ENCODE results near the gene JUP. TPM values are rescaled to one million over a fixed set of nuclear protein-coding genes. Genes with fewer than 3 reads are reported as not detected.

JUP gene
- total RNA-seq, 3 donors from 2014 or later, result 165 to 383 (median 320) TPM

DNA sequence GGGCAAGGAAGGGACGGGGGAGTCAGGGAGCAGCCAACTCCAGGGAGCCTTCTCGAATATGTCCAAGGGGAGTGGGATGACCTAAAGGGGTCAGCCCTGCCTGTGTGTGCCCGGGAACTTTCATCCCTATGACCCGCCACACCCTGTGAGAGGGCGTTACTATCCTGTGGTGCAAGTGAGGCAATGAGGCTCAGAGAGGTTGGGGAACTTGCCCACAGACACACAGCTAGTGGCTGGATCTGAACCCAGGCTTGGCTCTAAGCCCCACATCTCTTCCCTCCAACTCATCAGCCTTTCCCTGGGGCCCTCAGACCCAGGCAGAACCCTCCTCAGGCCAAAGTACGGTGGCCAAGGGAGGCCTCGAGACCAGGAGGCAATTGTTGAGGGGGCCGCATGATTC is 23.2 kb downstream of the JUP start:
- intact Hi-C loops (cut with DNase I, micrococcal nuclease), result no loop called here
- Histone ChIP-seq H3K36me3 (ENCODE audit: low read depth) (peaks cover 31% of the 10 kb centered on the region), H3K4me1 (ENCODE audit: low read depth) (no peaks in the 10 kb centered on the region), H3K9me3 (no peaks in the 10 kb centered on the region), H3K4me3 (no peak overlapping the region)
- ATAC-seq, result peak; percentile 6
- TF ChIP-seq, protein P1, sequence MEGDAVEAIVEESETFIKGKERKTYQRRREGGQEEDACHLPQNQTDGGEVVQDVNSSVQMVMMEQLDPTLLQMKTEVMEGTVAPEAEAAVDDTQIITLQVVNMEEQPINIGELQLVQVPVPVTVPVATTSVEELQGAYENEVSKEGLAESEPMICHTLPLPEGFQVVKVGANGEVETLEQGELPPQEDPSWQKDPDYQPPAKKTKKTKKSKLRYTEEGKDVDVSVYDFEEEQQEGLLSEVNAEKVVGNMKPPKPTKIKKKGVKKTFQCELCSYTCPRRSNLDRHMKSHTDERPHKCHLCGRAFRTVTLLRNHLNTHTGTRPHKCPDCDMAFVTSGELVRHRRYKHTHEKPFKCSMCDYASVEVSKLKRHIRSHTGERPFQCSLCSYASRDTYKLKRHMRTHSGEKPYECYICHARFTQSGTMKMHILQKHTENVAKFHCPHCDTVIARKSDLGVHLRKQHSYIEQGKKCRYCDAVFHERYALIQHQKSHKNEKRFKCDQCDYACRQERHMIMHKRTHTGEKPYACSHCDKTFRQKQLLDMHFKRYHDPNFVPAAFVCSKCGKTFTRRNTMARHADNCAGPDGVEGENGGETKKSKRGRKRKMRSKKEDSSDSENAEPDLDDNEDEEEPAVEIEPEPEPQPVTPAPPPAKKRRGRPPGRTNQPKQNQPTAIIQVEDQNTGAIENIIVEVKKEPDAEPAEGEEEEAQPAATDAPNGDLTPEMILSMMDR (IDR thresholded peaks at IDR 0.05), result no peak
- DNase-seq, result no peak

DNA sequence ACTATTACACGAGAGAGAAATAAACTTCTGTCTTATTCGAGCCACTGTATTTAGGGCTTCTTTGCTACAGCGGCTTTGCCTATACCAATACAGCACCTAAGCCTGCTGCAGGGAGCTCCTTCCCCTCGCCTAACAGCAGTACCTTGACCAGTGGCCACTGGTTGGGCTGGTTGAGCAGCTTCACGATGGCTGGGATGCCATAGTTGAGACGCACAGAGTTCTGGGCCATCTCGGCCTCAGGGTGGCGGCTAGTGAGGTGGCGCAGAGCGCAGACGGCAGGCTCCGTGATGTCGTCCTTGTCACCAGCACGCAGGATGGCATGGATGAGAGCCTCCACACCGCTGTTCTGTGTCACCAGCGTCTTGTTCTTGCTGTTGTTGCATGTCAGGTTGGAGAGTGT is 23.7 kb downstream of the JUP start:
- ATAC-seq, result peak; percentile 8
- TF ChIP-seq, protein P1 (IDR thresholded peaks at IDR 0.05), result no peak
- no peaks in the 10 kb centered on the region for H3K4me1 ChIP-seq (ENCODE audit: low read depth)
- intact Hi-C loops (cut with DNase I, micrococcal nuclease), result no loop called here
- DNase-seq, result no peak
- no peak overlapping the region for H3K4me3 ChIP-seq
- H3K36me3 ChIP-seq (ENCODE audit: low read depth), result peaks cover 30% of the 10 kb centered on the region
- H3K9me3 ChIP-seq, result no peaks in the 10 kb centered on the region

DNA sequence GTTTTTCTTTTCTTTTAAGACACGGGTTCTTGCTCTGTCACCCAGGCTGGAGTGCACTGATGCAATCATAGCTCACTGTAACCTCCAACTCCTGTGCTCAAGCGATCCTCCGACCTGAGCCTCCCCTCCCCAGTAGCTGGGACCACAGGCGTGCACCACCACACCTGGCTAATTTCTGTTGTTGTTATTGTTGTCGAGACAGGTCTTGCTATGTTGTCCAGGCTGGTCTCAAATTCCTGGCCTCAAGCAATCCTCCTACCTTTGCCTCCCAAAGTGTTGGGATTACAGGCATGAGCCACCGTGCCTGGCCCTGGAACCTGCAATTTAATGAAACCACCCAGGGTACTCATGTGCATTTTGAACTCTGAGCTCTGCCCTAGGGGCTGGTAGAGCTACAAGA is 24.1 kb downstream of the JUP start:
- TF ChIP-seq, protein P1 (IDR thresholded peaks at IDR 0.05), result no peak
- ATAC-seq, result no peak
- intact Hi-C loops (cut with DNase I, micrococcal nuclease), result no loop called here
- H3K4me1 ChIP-seq (ENCODE audit: low read depth), result no peaks in the 10 kb centered on the region
- no peak for DNase-seq
- no peaks in the 10 kb centered on the region for H3K9me3 ChIP-seq
- peaks cover 28% of the 10 kb centered on the region for H3K36me3 ChIP-seq (ENCODE audit: low read depth)
- no peak overlapping the region for H3K4me3 ChIP-seq

DNA sequence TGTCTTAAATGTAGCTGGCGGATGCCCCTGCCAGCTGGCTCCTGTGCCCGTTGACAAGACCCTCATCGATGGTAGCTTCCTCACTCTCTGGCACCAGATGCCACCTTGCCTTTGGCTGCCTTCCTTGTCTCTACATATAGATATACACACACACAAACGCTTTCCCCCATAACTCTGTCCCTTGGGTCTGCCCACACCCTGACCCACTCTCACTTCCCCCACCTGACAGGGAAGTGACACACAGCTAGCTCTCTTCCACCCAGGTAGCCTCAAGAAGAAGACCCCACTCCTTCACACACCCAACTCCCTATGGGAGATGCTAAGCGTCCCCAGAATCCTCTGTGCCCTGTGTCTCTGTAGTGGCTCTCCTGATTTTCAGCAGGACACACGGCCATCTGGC is 25.6 kb downstream of the JUP start:
- peaks cover 28% of the 10 kb centered on the region for H3K36me3 ChIP-seq (ENCODE audit: low read depth)
- no peak for ATAC-seq
- TF ChIP-seq, protein P1 (IDR thresholded peaks at IDR 0.05), result no peak
- no peaks in the 10 kb centered on the region for H3K4me1 ChIP-seq (ENCODE audit: low read depth)
- no peak for DNase-seq
- intact Hi-C loops (cut with DNase I, micrococcal nuclease), result no loop called here
- no peak overlapping the region for H3K4me3 ChIP-seq
- H3K9me3 ChIP-seq, result no peaks in the 10 kb centered on the region

DNA sequence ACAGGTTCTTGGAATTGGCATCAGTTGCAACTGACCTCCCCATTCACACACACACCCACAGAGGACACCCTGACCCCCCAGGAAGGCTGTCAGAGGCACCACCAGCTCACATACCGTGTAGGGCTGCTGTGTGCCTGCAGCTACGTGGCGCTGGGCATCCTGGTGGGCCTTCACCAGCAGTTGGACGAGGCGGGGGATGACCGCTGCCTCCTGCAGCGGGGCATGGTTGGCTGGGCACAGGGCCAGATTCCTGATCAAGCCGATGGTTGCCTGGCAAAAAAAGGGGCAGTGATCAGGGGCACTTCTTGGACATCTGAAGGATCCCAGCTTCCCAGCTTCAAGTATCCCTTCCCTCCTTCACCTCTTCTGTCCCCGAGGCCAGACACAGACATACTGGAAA is 27.9 kb downstream of the JUP start:
- Histone ChIP-seq H3K4me1 (ENCODE audit: low read depth) (no peaks in the 10 kb centered on the region), H3K9me3 (no peaks in the 10 kb centered on the region), H3K4me3 (no peak overlapping the region), H3K36me3 (ENCODE audit: low read depth) (peaks cover 24% of the 10 kb centered on the region)
- intact Hi-C loops (cut with DNase I, micrococcal nuclease), result no loop called here
- TF ChIP-seq, protein P1 (IDR thresholded peaks at IDR 0.05), result no peak
- ATAC-seq (no peak), DNase-seq (no peak)

DNA sequence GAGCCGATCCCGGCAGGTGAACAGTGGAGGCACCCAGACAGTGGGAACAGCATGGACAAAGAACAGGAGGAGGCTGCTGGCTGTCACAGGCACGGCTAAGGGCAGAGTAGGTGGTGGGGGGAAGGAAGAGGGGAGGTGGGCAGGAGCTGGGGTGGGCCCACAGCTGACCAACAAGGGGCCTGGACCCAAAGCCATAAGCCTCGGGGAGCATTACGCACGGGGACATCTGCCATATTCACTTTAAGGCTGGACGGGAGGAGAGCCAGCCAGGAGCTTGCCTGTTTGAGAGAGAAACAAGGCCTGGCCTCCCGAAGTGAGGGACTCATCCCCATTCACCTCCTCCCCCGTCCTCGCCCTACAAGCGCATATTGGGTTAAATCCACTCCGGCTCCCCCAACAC is 32.4 kb downstream of the JUP start:
- TF ChIP-seq, protein P1 (IDR thresholded peaks at IDR 0.05), result no peak
- Histone ChIP-seq H3K9me3 (no peaks in the 10 kb centered on the region), H3K4me1 (ENCODE audit: low read depth) (no peaks in the 10 kb centered on the region), H3K4me3 (no peak overlapping the region), H3K36me3 (ENCODE audit: low read depth) (peaks cover 11% of the 10 kb centered on the region)
- DNase-seq (no peak), ATAC-seq (peak; percentile 3)
- intact Hi-C loops (cut with DNase I, micrococcal nuclease), result no loop called here
